D721Med (cell line): ENCODE results near the gene SPINK4.

Experiments
- DNase-seq: peaks from one replicate; pipeline ENCODE4 v3.0.0; 2011; ENCODE audit warnings: low spot score; ENCODE audit not compliant: insufficient read length
- FAIRE-seq: peaks from 2 replicates; lab custom pipeline; 2011; peaks lifted over from hg19 to GRCh38; lab: Jason Lieb, UNC
- CTCF ChIP-seq: IDR thresholded peaks from 2 replicates; pipeline ENCODE4 v1.5.1; 2012; ENCODE audit warnings: mild to moderate bottlenecking, control low read depth; ENCODE audit not compliant: insufficient read depth; ENCODE audit errors: missing control alignments

The SPINK4 gene

GRCh38 chr9:33291901-33292300 lies 51.9 kb downstream of the SPINK4 start:
- FAIRE-seq (no peak), DNase-seq (no peak)
- TF ChIP-seq CTCF: no peak

GRCh38 chr9:33293782-33294181 lies 53.8 kb downstream of the SPINK4 start:
- DNase-seq (no peak), FAIRE-seq (no peak)
- no peak for TF ChIP-seq CTCF

- TF ChIP-seq CTCF: no peak
- FAIRE-seq: no peak
These were observed 54.9 kb downstream of the SPINK4 start for GRCh38 chr9:33294670-33295432.

GRCh38 chr9:33295571-33295970 lies 55.6 kb downstream of the SPINK4 start:
- FAIRE-seq (no peak), DNase-seq (no peak)

More at GRCh38 chr9:33294670-33295432, 54.9 kb downstream of the SPINK4 start:
- DNase-seq: no peak

GRCh38 chr9:33297432-33297831 lies 57.5 kb downstream of the SPINK4 start:
- FAIRE-seq (no peak), DNase-seq (no peak)
- no peak for TF ChIP-seq CTCF

More at GRCh38 chr9:33295571-33295970, 55.6 kb downstream of the SPINK4 start:
- TF ChIP-seq CTCF: no peak
